Measurements from ENCODE around the gene DTNB.

Gene DTNB

GRCh38 chr2:25493207-25493606, 180.2 kb downstream of the DTNB start:
- no peak for DNase-seq

- no peak for DNase-seq
Observed at GRCh38 chr2:25492726-25493125, 180.7 kb downstream of the DTNB start.

DNA sequence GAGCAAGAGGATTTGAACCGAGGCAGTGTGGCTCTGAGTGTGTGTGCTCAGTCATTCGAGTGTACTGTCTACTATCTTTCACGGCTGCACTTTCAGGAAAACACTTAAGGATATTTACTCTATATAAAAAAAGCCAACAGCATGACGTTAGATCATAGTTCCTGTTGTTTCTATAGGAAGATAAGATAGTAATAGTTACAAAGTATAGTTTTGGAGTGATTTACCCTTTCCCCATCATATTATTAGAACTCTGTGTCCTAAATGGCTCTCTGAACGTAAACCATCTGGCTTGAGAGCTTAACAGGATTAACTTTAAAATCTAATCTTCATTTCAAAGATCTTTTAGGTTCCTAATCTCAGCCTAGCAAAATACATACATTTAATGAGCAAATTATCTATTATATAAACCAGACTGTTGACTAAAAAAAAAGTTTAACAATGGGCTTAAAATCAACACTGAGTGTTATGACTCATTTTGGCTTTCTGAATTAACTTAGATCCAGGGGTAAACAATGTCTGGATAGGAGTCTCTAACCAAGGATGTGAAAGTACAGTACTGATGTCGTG, 181.3 kb downstream of the DTNB start:
- no peak for DNase-seq

GRCh38 chr2:25491003-25491696, 182.2 kb downstream of the DTNB start:
- DNase-seq: no peak

DNA sequence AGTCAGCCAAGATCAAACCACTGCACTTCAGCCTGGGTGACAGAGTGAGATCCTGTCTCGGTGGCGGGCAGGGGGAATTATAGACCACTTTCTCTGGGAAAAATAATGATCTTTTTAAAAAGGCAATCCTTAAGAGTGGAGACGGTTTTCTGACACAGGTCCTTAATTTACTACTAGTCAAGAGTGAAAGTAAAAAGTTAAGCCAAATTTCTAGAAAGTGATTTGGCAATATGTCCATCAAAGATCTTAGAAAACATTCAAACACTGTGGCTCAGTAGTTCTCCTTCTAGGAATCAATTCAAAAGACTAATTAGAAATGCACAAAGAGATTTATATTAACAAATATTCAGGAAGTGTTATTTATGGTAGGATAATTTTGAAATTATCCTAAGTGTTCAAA, 183.2 kb downstream of the DTNB start:
- no peak for DNase-seq

- DNase-seq: no peak
Observed at GRCh38 chr2:25489631-25490030, 183.7 kb downstream of the DTNB start.

DNA sequence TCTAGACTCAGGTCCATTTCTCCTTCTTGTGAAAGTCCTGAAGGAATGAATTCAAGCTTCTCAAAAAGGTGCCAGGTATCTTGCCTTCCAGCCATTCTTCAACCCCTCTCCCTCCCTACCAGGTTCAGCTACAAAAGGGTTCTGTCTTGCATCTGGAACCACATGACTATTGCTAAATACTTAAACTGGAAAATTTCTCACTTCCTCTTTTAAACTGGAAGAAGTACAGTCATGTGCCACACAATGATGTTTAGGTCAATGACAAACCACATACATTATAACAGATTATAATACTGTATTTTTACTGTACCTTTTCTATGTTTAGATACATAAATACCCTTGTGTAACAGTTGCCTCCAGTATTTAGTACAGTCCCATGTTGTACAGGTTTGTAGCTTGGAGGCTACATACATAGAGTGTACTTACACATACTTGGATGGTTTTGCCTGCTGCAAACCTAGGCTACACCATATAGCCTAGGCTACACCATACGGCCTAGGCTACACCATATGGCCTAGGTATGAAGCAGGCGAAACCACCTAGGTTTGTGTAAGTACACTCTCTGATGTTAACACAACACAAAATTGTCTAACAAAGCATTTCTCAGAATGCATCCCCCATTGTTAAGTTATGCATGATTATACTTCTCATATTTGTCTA, 189.6 kb downstream of the DTNB start:
- DNase-seq: no peak

- no peak for DNase-seq
Observed at GRCh38 chr2:25482341-25482740, 191.0 kb downstream of the DTNB start.

DNA sequence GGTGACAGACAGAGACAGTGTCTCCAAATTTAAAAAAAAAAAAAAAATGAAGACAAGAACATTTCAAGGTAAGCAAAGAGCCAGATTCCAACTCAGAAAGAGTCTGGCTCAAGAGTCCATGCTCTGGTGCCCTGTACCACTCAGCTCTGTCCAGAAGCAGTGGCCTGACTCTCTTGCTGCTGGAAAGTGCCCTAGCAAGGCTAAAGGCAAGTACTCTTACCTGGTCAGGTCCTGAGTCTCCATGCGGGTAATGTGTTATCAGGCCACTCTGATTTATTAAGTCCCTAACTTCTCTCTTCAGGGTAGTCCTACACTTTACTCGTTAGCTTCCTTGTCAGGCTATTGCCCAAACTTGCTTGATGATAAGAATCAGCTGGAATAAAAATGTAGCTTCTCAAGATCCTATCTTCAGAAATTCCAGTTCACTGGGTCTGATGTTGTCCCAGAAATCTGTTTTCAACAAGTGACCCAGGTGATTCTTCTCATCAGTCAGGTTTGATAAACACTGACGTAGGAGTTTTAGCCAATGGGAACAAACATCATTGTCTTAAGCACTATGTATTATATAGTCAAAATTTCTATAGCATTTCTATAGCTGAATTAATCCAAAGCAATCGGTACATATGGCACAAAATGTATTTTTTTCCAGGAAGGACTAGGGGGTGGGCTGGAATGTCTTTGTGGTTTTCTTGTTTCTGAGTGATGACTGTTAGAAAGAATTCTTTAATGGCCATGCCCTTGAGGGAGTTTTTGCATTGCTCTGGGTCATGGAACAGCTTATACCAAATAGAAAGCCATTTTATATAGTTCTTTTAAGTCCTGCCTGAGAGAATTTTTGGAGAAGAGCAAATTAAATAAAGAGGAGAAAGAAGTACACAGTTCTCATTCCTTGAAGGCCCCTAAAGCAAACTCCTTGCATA, 191.7 kb downstream of the DTNB start:
- no peak for DNase-seq

GRCh38 chr2:25480561-25480960, 192.8 kb downstream of the DTNB start:
- DNase-seq: no peak

DNA sequence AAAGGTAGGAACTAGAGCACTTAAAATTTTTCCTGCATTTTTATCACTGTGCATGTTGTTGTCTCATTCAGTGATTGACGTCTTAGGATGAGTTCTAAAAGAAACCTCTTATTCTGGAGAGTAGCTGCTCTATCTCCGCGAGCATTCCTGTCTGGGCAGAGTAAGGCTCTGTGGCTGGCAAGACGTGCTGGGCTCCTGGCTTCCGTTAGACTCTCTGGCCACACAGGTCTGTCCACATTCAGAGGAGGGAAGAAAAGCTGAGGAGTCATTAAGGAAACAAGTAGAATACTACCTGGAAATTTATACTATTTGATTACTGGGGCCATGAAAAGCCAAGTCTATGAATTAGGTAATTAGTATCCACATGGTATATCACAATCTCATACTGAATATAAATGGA, 193.6 kb downstream of the DTNB start:
- DNase-seq: no peak

GRCh38 chr2:25478736-25479135, 194.6 kb downstream of the DTNB start:
- no peak for DNase-seq

GRCh38 chr2:25473758-25474340, 199.5 kb downstream of the DTNB start:
- no peak for DNase-seq

DNA sequence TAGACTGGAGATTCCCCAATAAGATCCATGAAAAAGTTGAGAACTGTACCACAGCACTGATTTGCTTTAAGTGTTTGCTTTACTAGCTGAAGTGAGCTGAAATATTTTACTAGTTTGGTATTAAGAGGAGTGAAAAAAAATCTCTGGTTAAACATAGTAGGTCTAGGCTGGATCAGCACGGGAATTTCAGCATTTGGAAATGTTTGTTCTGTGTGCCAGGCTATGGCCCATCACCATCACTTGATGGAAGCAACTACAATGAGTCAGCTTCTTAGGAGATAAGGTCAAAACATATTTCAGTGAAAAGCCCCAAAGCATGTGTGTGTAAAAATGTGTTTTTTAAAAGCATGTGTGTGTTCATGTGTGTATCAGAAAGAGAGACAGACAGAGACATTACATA, 200.2 kb downstream of the DTNB start:
- no peak for DNase-seq

GRCh38 chr2:25470806-25471205, 202.6 kb downstream of the DTNB start:
- DNase-seq: no peak

- DNase-seq: no peak
Observed at GRCh38 chr2:25467743-25468142, 205.6 kb downstream of the DTNB start.

- no peak for DNase-seq
Observed at GRCh38 chr2:25462021-25462420, 211.4 kb downstream of the DTNB start.

DNA sequence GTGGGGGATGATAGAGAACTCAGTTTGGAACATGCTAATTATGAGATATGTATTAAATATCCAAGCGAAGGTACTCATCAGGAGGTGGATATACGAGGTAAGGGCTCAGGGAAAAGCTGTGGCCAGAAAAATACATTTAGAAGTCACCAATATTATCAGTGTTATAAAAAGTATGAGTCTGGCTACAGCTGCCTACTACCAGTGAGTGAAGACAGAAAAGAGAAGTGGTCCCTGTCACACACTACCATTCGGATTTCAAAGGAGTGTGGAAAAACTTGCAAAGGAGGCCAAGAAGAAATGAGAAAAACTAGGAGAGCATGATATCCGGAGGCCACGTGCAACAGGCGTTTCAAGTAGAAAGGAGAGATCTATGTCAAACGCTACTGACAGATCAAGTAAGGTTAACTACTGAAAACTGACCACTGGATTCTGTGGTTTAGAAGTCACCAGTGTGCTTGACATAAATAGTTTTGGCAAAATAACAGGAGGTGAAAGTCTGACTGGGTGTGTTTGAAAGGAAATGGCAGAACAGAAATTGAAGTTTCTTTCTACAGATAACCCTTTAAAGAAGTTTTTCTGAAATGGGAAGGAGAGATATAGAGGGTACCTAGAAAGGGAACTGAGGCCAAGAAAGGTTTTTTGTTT, 213.0 kb downstream of the DTNB start:
- DNase-seq: no peak

GRCh38 chr2:25454824-25455611, 218.4 kb downstream of the DTNB start:
- no peak for DNase-seq

DNA sequence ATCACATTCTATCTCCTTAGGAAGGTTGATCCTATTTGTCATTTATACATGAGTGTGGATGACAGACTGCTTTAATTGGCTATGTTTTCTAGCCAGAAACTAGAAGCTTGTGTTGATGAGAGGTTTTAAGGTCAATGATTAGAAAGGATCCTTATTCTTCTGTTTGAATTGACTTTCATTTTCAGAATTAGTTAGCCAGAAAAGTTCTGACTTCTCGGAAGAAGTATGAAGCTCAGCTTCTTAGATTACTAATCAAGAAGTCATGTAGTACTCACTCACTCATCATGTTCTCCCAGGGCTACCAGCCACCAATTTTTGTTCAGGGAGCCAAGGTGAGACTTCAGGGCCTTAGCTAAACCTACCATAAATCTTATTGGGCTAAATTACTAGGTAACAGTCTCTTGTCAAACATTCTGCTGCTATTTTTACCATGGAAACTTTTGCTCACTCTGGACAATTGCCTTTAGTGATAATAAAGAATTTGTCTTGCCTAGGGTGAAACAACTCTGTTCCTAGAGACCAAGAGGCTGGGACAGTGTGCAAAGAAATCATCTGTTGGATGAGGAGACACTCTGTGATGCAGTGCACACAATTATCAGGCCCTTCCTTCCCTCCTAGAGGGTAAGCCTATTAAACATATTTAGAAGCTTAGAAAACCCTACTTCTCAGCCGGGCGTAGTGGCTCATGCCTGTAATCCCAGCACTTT, 220.0 kb downstream of the DTNB start:
- DNase-seq: peak; percentile 58

DNA sequence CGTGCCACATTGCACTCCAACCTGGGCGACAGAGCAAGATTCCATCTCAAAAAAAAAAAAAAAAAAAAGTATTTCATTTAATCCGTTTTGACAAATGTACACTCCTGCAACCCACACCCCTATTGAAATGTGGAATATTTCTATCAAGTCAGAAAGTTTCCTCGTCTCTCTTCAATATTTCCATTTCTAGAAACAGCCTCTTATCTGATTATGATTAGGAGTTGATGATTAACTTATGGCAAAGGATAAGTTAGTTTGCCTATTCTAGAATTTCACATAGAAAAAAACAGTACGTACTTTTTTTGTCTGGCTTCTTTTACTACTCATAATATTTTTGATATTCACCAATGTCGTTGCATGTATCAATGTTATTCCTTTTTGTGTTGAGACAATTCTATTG, 224.6 kb downstream of the DTNB start:
- DNase-seq: no peak

All from activated CD4-positive, alpha-beta T cell treated with anti-CD3 and anti-CD28 coated beads for 48 hours (primary cell).